H1 (cell line): Measurements from ENCODE around the gene WNT9B. TPM values are rescaled to one million over a fixed set of nuclear protein-coding genes. Genes with fewer than 3 reads are reported as not detected.
A peak's percentile ranks its signal among the peaks of the same experiment; 100 is the strongest.

Source experiments
- CHD2 ChIP-seq: IDR thresholded peaks from 2 replicates; pipeline ENCODE4 v1.6.1; 2012; ENCODE audit warnings: low read length, improper control_type of control experiment
- RAD21 ChIP-seq, 2 experiments: IDR thresholded peaks in 1 of 2; conservative IDR thresholded peaks in 1 of 2; 2 replicates each; pipeline ENCODE4 v1.6.1; 2011; ENCODE audit warnings: low read depth in 2 of 2, low read length in 2 of 2, improper control_type of control experiment in 1 of 2, inconsistent platforms in 1 of 2, mild to moderate bottlenecking in 1 of 2, moderate library complexity in 1 of 2
- polyA plus RNA-seq, 7 experiments: library from polyadenylated mRNA; depleted of rRNA in 3 of 7; stranded (reverse) in 5 of 7; unstranded in 2 of 7; fragments of >200 nt in 5 of 7; fragments of 200-250 nt in 2 of 7; gene quantifications; 1 replicate in 5 of 7; 2 replicates in 1 of 7; 4 replicates in 1 of 7; pipeline versions ENCODE4 v1.2.1 to v1.2.3, GENCODE V29; 2011 to 2013; ENCODE audit warnings: missing spikeins in 2 of 7, mixed read lengths in 2 of 7
- total RNA-seq: library from RNA; stranded (reverse); fragmentation: NEBNext Ultra II Directional; extraction: Animal tissue kit (Norgen Biotek cat#: 25700); gene quantifications from 2 replicates; pipeline ENCODE4 v1.2.1, GENCODE V29; 2021

WNT9B gene
- total and polyA plus RNA-seq, 2 of the 8 experiments (the other 6 are each of a cell fraction or from before 2014, with no cell fraction given), result 0.21 TPM; not detected in 1

- no peak for TF ChIP-seq CHD2
- TF ChIP-seq RAD21 (IDR thresholded peaks at IDR 0.05 in 1 of 2, conservative IDR thresholded peaks at IDR 0.05 in 1 of 2; ENCODE audit: low read depth in 2 of 2, low read length in 2 of 2), result peak; percentile 8 to 27; a peak in 2 of 4 replicates
These were observed 23.5 kb downstream of the WNT9B start (continued) for GRCh38 chr17:46874906-46875305.
